Limb (tissue), 2 donors: Measurements from ENCODE around the gene CFAP61.
"Not testable (repeated sequence)": the region's sequence is repeated elsewhere in the genome, so short reads cannot be mapped to it uniquely, and the experiment has no call there.

Experiments used
- DNase-seq, 2 donors: peaks; one replicate each; pipeline ENCODE4 v3.0.0-alpha.2; 2016; ENCODE audit errors: extremely low spot score in 2 of 2

Gene CFAP61

GRCh38 chr20:20230741-20231140 lies 178.4 kb downstream of the CFAP61 start:
- DNase-seq, result no peak

- no peak for DNase-seq
Observed at GRCh38 chr20:20231528-20232298, 179.4 kb downstream of the CFAP61 start.

- DNase-seq, result no peak
Observed at GRCh38 chr20:20233041-20233514, 180.7 kb downstream of the CFAP61 start.

- DNase-seq, result no peak
Observed at GRCh38 chr20:20235681-20236080, 183.3 kb downstream of the CFAP61 start.

GRCh38 chr20:20237093-20237959 lies 185.0 kb downstream of the CFAP61 start:
- DNase-seq, result peak in 1 of 2 donors; percentile 18

- DNase-seq, result no peak
Observed at GRCh38 chr20:20241976-20242375, 189.6 kb downstream of the CFAP61 start.

GRCh38 chr20:20244384-20244783 lies 192.1 kb downstream of the CFAP61 start:
- not testable (repeated sequence) for DNase-seq

- DNase-seq, result no peak
Observed at GRCh38 chr20:20246996-20247633, 194.8 kb downstream of the CFAP61 start.

GRCh38 chr20:20248620-20249200 lies 196.4 kb downstream of the CFAP61 start:
- DNase-seq, result no peak

GRCh38 chr20:20251317-20251716 lies 199.0 kb downstream of the CFAP61 start:
- DNase-seq, result no peak

GRCh38 chr20:20251836-20252235 lies 199.5 kb downstream of the CFAP61 start:
- no peak for DNase-seq

GRCh38 chr20:20253039-20253743 lies 200.9 kb downstream of the CFAP61 start:
- no peak for DNase-seq

GRCh38 chr20:20253744-20254330 lies 201.5 kb downstream of the CFAP61 start:
- DNase-seq, result no peak

GRCh38 chr20:20255099-20255498 lies 202.8 kb downstream of the CFAP61 start:
- no peak for DNase-seq

GRCh38 chr20:20259533-20259932 lies 207.2 kb downstream of the CFAP61 start:
- DNase-seq, result no peak

- no peak for DNase-seq
Observed at GRCh38 chr20:20261159-20261558, 208.8 kb downstream of the CFAP61 start.

GRCh38 chr20:20265210-20265609 lies 212.9 kb downstream of the CFAP61 start:
- DNase-seq, result no peak

- DNase-seq, result no peak
Observed at GRCh38 chr20:20266552-20266951, 214.2 kb downstream of the CFAP61 start.

- DNase-seq, result no peak
Observed at GRCh38 chr20:20267685-20268370, 215.5 kb downstream of the CFAP61 start.

GRCh38 chr20:20271271-20271670 lies 218.9 kb downstream of the CFAP61 start:
- DNase-seq, result no peak
